ENCODE data around the gene FAM107B.

Gene FAM107B

DNA sequence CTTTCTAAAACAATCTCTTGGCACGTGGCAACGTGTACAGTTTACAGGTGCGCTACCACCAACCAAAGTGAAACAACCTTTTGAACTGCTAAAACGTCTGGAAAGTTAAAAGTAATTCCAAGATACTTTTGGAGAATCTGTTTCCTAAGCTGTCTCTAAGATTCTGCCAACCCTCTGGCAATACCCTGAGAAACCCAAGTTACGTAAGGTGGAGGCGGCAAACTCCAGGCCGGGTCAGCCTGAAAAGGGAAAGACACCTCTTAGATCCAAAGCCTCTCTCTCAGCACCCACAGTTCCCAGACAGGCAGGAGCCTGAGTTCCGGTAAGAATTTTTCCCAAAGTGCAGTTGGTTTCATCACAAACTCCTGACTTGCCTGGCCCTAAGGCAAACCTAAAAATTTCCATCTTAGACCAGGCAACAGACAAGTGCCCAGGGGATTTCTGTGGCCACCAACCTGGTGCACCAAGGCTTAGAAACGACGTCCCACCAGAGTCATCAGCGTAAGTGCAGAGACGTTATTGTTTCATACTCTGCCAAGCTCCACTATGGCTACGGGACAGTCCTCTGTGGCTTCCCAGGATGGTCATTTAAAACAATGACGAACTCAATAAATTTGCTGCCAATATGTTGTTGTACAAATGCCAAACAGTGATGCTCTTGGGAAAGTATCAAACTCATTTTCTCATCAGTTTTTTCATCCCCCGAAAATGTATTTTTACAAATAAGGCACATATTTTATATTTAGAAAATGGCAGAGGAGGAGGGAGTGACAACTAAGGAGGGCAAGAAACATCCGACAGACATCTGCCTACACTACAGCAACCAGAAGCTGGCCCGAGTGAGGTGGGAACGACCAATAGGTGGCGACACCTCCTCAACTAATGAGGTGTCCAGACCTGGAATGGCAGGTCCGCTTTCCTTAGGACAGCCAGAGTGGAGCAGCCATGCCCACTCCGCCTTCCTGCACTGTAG lies 238.2 kb downstream of the FAM107B start:
- Histone ChIP-seq H3K27me3 (ENCODE audit: insufficient read depth, low read length) (no peaks in the 10 kb centered on the region), H3K4me3 (ENCODE audit: low read length) (no peak overlapping the region), H3K4me1 (ENCODE audit: insufficient read depth, low read length) (no peaks in the 10 kb centered on the region), H3K9me3 (ENCODE audit: insufficient read depth, low read depth, low read length) (no peaks in the 10 kb centered on the region), H3K27ac (ENCODE audit: low read depth, low read length) (no peak overlapping the region), H3K9ac (ENCODE audit: low read depth, low read length) (no peak overlapping the region), H3K36me3 (ENCODE audit: insufficient read depth, low read length) (no peaks in the 10 kb centered on the region)
- 81% methylated on average over 20 of the region's 21 CpGs for WGBS

DNA sequence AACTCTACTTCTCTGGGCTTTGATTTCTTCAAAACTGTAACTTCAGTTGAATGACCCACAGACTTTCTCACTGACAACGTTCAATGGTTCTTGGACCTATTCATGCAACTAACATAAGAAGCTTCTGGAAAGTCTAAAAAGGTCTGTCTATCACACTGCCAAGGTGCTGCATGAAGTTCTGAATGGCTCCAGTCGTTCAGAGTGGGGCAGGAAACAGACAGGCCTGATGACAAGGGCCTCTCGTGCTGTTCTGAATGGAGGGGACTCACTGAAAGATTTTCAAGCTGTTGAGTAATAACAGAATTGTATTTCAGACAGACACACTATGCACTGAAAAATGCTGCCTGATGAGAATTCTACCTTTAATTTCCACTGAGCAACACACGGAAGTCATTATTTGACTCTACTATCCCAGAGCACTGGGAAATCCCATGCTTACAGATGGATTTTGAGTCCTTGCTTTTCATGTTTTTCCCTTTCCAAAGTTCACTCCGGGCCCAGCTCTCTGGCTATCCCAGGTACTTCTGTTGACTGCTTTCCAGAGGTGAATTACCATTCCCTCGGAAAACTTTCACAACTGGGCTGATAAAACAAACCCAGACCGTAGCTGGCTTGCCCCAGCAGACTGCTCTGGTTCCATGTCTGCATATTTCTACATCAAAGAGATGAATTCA lies 239.1 kb downstream of the FAM107B start:
- H3K4me3 ChIP-seq (ENCODE audit: low read length) = no peak overlapping the region
- no peaks in the 10 kb centered on the region for H3K36me3 ChIP-seq (ENCODE audit: insufficient read depth, low read length)
- no peaks in the 10 kb centered on the region for H3K27me3 ChIP-seq (ENCODE audit: insufficient read depth, low read length)
- WGBS = 88% methylated on average over 7 of the region's 7 CpGs
- H3K9ac ChIP-seq (ENCODE audit: low read depth, low read length) = no peak overlapping the region
- no peaks in the 10 kb centered on the region for H3K9me3 ChIP-seq (ENCODE audit: insufficient read depth, low read depth, low read length)
- H3K4me1 ChIP-seq (ENCODE audit: insufficient read depth, low read length) = no peaks in the 10 kb centered on the region
- no peak overlapping the region for H3K27ac ChIP-seq (ENCODE audit: low read depth, low read length)

DNA sequence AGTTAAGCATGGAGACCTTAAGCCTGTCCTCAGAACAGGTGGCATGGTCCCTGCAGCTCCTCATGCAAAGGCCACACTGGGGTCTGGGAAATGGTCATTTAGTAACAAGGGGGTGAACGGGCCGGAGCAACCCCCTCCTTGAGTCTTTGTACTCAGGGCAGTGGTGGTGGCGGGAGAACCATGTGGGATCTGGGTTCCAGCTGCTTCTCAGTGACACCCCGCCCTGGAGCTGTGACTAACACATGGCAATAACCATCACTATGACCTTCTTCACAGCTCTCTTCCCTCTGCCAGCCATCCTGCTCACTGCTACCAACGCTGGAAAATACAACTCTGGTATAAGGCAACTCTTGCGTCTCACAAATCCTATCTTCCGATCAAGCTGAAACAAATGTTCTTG lies 240.5 kb downstream of the FAM107B start:
- no peak overlapping the region for H3K27ac ChIP-seq (ENCODE audit: low read depth, low read length)
- no peak overlapping the region for H3K4me3 ChIP-seq (ENCODE audit: low read length)
- no peaks in the 10 kb centered on the region for H3K9me3 ChIP-seq (ENCODE audit: insufficient read depth, low read depth, low read length)
- WGBS = 96% methylated on average over 7 of the region's 7 CpGs
- H3K36me3 ChIP-seq (ENCODE audit: insufficient read depth, low read length) = peaks cover 2% of the 10 kb centered on the region; the same call in 1 of the 2 replicates
- no peaks in the 10 kb centered on the region for H3K27me3 ChIP-seq (ENCODE audit: insufficient read depth, low read length)
- H3K4me1 ChIP-seq (ENCODE audit: insufficient read depth, low read length) = no peaks in the 10 kb centered on the region
- no peak overlapping the region for H3K9ac ChIP-seq (ENCODE audit: low read depth, low read length)

DNA sequence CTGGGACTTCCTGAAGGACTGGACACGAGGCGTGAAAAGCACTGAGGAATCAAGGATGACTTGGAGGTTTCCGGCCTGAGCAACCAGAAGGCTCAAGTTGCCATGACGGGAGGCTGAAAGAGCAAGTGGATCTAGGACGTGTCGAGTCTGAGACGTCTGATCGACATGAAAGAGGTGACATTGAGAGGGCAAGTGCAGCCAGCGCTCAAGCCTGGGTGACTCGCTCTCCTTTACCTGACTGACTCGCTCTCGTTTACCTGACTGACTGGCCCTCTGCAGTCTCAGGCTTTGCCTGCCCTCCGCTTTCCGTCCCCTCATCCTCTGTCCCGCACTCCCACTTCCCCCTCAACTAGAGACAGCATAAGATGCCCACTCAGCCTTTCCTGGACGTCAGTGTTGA lies 241.4 kb downstream of the FAM107B start:
- Histone ChIP-seq H3K27ac (ENCODE audit: low read depth, low read length) (no peak overlapping the region), H3K4me1 (ENCODE audit: insufficient read depth, low read length) (no peaks in the 10 kb centered on the region)

DNA sequence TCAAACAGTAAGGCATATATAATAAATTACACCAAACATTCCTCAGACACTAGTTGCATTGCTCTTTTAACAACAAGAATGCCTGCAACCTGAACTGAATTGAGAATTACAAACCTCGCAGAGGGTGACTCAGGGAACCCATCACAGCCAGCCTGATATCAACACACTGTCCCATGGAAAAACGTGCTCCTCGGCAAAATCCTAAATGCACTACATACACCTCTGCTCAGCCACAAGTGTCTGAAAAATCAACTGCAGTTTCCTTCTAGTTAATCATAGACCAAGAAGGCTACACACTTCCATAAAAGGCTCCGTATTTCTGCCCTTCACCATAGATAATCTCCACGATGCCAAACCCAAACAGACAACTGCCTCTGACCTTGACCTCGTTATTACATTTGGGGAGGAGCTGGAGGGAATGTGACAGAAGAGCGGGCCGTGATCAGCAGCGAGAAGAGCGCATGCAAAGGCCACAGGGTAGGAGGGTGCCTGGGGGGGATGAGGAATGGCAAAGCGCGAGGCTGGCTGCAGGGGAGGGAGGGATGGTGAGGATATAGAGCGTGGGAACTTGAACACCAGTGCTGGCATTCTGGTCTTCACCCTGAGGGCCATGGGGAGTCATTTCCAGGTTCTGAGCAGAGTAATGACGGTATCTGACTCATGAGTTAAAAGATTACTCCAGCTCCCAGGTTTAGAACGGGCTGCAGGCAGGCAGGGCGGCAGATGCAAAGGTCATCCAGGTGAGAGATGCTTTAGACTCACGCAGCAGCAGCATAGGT lies 242.0 kb downstream of the FAM107B start:
- Histone ChIP-seq H3K27ac (ENCODE audit: low read depth, low read length) (no peak overlapping the region), H3K27me3 (ENCODE audit: insufficient read depth, low read length) (no peaks in the 10 kb centered on the region), H3K36me3 (ENCODE audit: insufficient read depth, low read length) (peaks cover 9% of the 10 kb centered on the region; the same call in 1 of the 2 replicates), H3K9me3 (ENCODE audit: insufficient read depth, low read depth, low read length) (no peaks in the 10 kb centered on the region), H3K4me3 (ENCODE audit: low read length) (no peak overlapping the region), H3K9ac (ENCODE audit: low read depth, low read length) (no peak overlapping the region), H3K4me1 (ENCODE audit: insufficient read depth, low read length) (no peaks in the 10 kb centered on the region)
- WGBS = 86% methylated on average over 17 of the region's 17 CpGs

More for the DNA sequence above, 241.4 kb downstream of the FAM107B start:
- Histone ChIP-seq H3K9ac (ENCODE audit: low read depth, low read length) (no peak overlapping the region), H3K4me3 (ENCODE audit: low read length) (no peak overlapping the region), H3K36me3 (ENCODE audit: insufficient read depth, low read length) (peaks cover 8% of the 10 kb centered on the region; the same call in 1 of the 2 replicates), H3K27me3 (ENCODE audit: insufficient read depth, low read length) (no peaks in the 10 kb centered on the region), H3K9me3 (ENCODE audit: insufficient read depth, low read depth, low read length) (no peaks in the 10 kb centered on the region)
- WGBS = 89% methylated on average over 16 of the region's 16 CpGs

DNA sequence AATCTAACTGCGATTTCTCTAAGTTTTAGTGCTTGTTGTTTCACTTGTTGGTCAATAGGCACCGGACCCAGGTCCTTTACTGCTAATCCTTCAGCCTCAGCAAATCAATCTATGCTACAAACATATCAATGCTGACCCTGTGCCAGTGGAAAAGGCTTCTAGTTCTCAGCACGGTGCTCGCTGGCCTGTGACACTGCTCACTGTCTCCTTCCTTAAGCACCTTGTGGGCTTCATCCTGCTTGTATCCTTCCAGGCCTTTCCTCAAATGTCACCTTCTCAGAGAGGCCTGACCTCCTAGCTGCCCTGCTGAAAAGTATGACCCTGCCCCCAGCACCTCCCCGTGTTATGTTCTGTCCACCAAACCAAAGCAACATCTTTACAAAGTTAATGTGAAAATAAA lies 242.7 kb downstream of the FAM107B start:
- Histone ChIP-seq H3K27ac (ENCODE audit: low read depth, low read length) (no peak overlapping the region), H3K9ac (ENCODE audit: low read depth, low read length) (no peak overlapping the region), H3K9me3 (ENCODE audit: insufficient read depth, low read depth, low read length) (no peaks in the 10 kb centered on the region), H3K27me3 (ENCODE audit: insufficient read depth, low read length) (no peaks in the 10 kb centered on the region), H3K4me1 (ENCODE audit: insufficient read depth, low read length) (no peaks in the 10 kb centered on the region), H3K36me3 (ENCODE audit: insufficient read depth, low read length) (peaks cover 15% of the 10 kb centered on the region; the same call in 1 of the 2 replicates), H3K4me3 (ENCODE audit: low read length) (no peak overlapping the region)
- 96% methylated on average over 5 of the region's 5 CpGs for WGBS

DNA sequence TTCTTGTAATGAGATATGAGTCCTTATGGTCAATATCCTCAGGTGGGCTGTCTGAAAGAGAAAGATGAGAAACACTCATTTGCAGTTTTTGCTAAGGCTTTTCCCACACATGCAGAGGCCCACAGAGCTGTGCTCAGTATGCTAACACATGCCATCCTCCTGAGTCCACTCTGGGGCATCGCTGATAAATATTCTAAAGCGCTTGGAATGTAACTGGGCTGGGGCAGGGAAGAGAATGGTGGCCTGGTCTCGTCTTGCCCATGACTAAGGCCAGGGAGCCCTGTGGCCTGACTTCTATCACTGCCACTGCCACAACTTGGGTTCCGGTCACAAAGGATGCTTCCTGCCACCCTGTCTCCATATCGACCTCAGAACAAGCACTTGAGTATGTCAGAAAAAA lies 244.2 kb downstream of the FAM107B start:
- H3K9ac ChIP-seq (ENCODE audit: low read depth, low read length) = no peak overlapping the region
- 87% methylated on average over 5 of the region's 5 CpGs for WGBS
- peaks cover 15% of the 10 kb centered on the region; the same call in 1 of the 2 replicates for H3K36me3 ChIP-seq (ENCODE audit: insufficient read depth, low read length)
- H3K9me3 ChIP-seq (ENCODE audit: insufficient read depth, low read depth, low read length) = no peaks in the 10 kb centered on the region
- H3K4me3 ChIP-seq (ENCODE audit: low read length) = no peak overlapping the region
- no peaks in the 10 kb centered on the region for H3K27me3 ChIP-seq (ENCODE audit: insufficient read depth, low read length)
- no peaks in the 10 kb centered on the region for H3K4me1 ChIP-seq (ENCODE audit: insufficient read depth, low read length)
- no peak overlapping the region for H3K27ac ChIP-seq (ENCODE audit: low read depth, low read length)

DNA sequence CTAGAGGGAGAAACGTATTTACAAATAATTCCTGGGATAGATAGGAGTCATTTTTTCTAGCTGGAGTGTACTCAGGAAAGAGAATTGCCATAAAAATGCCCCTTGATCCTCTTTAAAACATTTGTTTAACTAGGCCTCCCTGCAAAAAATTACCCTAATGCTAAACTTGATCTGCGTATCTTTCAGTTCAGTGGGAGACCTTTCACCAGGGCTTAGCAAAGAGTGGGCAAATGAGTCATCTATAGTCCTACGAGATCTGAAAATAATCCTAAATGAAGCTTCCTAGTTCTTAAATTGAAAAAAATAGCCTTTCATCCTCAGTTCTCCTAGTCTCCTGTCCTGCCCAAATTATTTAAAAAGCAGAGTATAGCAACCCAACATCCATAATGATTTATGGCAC lies 245.3 kb downstream of the FAM107B start:
- Histone ChIP-seq H3K9me3 (ENCODE audit: insufficient read depth, low read depth, low read length) (no peaks in the 10 kb centered on the region), H3K27ac (ENCODE audit: low read depth, low read length) (no peak overlapping the region), H3K4me3 (ENCODE audit: low read length) (no peak overlapping the region), H3K9ac (ENCODE audit: low read depth, low read length) (no peak overlapping the region), H3K4me1 (ENCODE audit: insufficient read depth, low read length) (no peaks in the 10 kb centered on the region), H3K27me3 (ENCODE audit: insufficient read depth, low read length) (no peaks in the 10 kb centered on the region), H3K36me3 (ENCODE audit: insufficient read depth, low read length) (peaks cover 15% of the 10 kb centered on the region; the same call in 1 of the 2 replicates)
- 93% methylated on average over 2 of the region's 3 CpGs for WGBS

DNA sequence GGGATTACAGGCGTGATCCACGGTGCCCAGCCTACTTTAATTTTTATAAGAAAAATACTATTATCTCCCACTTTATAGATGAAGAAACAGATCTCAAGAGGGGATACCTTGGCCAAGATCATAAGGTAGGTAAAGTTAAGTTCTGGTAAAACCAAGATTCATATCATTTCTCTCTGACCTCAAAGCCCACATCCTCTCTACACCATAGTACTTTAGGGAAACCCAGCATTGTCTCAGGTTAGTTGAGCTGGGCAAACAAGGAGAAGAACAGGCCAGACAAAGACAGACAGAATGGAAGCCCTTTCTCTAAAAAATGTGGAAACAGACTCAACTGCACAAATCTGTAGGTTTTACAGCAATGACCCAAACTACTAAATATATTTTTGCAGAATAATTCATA lies 246.2 kb downstream of the FAM107B start:
- Histone ChIP-seq H3K9me3 (ENCODE audit: insufficient read depth, low read depth, low read length) (no peaks in the 10 kb centered on the region), H3K27me3 (ENCODE audit: insufficient read depth, low read length) (no peaks in the 10 kb centered on the region), H3K36me3 (ENCODE audit: insufficient read depth, low read length) (peaks cover 15% of the 10 kb centered on the region; the same call in 1 of the 2 replicates), H3K4me3 (ENCODE audit: low read length) (no peak overlapping the region), H3K27ac (ENCODE audit: low read depth, low read length) (no peak overlapping the region), H3K9ac (ENCODE audit: low read depth, low read length) (no peak overlapping the region), H3K4me1 (ENCODE audit: insufficient read depth, low read length) (no peaks in the 10 kb centered on the region)
- 100% methylated on average over 1 of the region's 2 CpGs for WGBS

DNA sequence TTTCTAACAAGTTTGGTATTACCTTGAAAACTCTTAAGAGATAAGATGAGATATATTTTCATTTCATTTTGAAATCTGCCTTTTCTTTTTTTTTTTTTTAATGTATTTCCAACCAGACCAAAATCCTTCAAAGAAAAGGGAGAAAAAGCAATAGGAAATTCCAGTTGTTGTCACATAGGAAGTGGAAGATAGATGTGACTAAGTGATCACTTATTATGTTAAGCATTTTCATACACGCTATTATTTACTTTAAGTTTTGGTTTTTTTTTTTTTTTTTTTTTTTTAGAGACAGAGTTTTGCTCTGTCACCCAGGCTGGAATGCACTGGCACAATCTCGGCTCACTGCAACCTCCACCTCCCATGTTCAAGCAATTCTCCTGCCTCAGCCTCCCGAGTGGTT lies 246.8 kb downstream of the FAM107B start:
- H3K27me3 ChIP-seq (ENCODE audit: insufficient read depth, low read length) = no peaks in the 10 kb centered on the region
- H3K9me3 ChIP-seq (ENCODE audit: insufficient read depth, low read depth, low read length) = no peaks in the 10 kb centered on the region
- no peak overlapping the region for H3K9ac ChIP-seq (ENCODE audit: low read depth, low read length)
- H3K4me1 ChIP-seq (ENCODE audit: insufficient read depth, low read length) = no peaks in the 10 kb centered on the region
- no peak overlapping the region for H3K4me3 ChIP-seq (ENCODE audit: low read length)
- 87% methylated on average over 2 of the region's 3 CpGs for WGBS
- no peak overlapping the region for H3K27ac ChIP-seq (ENCODE audit: low read depth, low read length)
- H3K36me3 ChIP-seq (ENCODE audit: insufficient read depth, low read length) = peaks cover 15% of the 10 kb centered on the region; the same call in 1 of the 2 replicates
